Stimulated activated naive CD8-positive, alpha-beta T cell treated with anti-CD3 and anti-CD28 coated beads, Interleukin-15, Interleukin-2, amounts not matched to agents 100 ng/mL and 50 ng/mL, for 24 hours (primary cell): ENCODE data around the gene GRID2.

Experiments
- H3K27ac Mint-ChIP-seq: one replicate; pipeline ENCODE4 v1.8.0; 2021; ENCODE audit warnings: mild to moderate bottlenecking, mixed read lengths
- H3K27me3 Mint-ChIP-seq: one replicate; pipeline ENCODE4 v1.8.0; 2021; ENCODE audit warnings: mixed read lengths
- H3K36me3 Mint-ChIP-seq: one replicate; pipeline ENCODE4 v1.8.0; 2021; ENCODE audit warnings: low read depth, mixed read lengths
- H3K4me1 Mint-ChIP-seq: one replicate; pipeline ENCODE4 v1.8.0; 2021; ENCODE audit warnings: low read depth, mixed read lengths
- H3K4me3 Mint-ChIP-seq: one replicate; pipeline ENCODE4 v1.8.0; 2021; ENCODE audit warnings: mild to moderate bottlenecking, mixed read lengths
- H3K9me3 Mint-ChIP-seq: one replicate; pipeline ENCODE4 v1.8.0; 2021; ENCODE audit warnings: mixed read lengths

Gene GRID2

GRCh38 chr4:92760433-92760832, 456.7 kb downstream of the GRID2 start:
- Mint-ChIP-seq H3K27ac (no peak overlapping the region), H3K4me3 (no peak overlapping the region), H3K9me3 (no peaks in the 10 kb centered on the region), H3K36me3 (no peaks in the 10 kb centered on the region), H3K4me1 (no peaks in the 10 kb centered on the region), H3K27me3 (no peaks in the 10 kb centered on the region)

DNA sequence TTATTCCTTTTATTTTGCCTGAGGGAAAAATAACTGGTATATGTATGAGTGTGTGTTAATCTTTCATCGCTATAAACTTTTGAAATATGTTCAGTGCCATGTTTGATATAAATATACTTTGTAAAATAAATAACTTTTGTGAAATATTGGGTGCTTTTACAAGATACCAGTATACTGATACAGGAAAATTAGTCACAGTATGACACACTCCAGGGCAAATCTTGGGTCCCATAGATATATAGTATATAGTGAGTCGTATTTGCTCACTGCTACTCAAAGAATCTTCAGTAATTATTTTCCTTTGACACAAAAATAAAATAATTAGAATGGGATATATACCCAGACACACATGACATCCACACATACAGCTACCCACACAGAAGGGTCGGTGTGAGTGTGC, 472.3 kb downstream of the GRID2 start:
- H3K4me1 Mint-ChIP-seq = no peaks in the 10 kb centered on the region
- H3K9me3 Mint-ChIP-seq = peaks cover 12% of the 10 kb centered on the region
- no peaks in the 10 kb centered on the region for H3K27me3 Mint-ChIP-seq
- H3K27ac Mint-ChIP-seq = no peak overlapping the region
- H3K36me3 Mint-ChIP-seq = no peaks in the 10 kb centered on the region
- H3K4me3 Mint-ChIP-seq = no peak overlapping the region

DNA sequence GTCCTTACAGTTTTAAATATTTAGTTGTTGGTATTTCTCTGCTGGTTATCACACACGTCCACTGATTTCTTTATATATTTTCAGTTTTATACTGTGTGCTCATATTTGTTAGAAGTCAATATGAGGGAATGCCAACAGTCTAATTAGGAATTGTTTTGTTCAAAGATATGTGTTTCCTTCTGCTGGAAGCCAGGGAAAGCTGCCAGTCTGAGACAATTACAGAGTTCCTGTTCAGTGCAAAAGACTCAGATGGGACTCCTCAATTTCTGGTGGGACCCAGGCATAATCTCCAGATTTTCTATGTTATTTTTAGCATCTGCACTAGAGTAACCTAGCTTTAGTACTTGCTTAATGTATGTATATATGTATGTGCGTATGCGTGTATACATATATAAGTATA, 486.0 kb downstream of the GRID2 start:
- Mint-ChIP-seq H3K27me3 (no peaks in the 10 kb centered on the region), H3K4me3 (no peak overlapping the region), H3K27ac (no peak overlapping the region), H3K4me1 (no peaks in the 10 kb centered on the region), H3K36me3 (no peaks in the 10 kb centered on the region), H3K9me3 (no peaks in the 10 kb centered on the region)

DNA sequence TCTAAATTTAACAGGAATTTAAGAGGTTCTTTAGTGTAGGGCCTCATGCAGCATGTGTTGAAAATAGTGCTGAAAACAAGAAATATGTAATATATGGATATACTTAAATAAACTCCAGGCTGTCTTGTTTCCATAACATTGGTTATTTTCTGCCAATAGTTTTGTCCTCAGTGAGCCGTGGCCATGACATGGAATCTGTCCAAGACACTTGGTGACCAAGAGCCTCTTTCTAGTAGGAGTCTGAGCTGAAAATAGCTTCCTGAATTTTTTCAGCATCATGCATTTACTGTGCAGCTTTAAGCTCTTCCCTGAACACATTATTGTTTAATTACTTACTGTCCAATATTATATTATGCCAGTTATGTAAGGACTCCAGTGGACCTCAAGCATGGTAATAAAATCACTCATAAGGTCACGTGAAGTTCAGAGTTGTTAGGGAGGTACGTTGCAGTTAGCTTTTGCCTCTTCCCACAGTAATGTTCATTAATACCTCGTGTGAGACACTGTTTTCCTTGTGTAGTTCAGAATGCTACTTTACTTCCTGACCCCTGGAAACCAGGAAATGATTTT, 488.2 kb downstream of the GRID2 start:
- H3K4me3 Mint-ChIP-seq = no peak overlapping the region
- H3K27ac Mint-ChIP-seq = no peak overlapping the region
- no peaks in the 10 kb centered on the region for H3K36me3 Mint-ChIP-seq
- no peaks in the 10 kb centered on the region for H3K9me3 Mint-ChIP-seq
- H3K27me3 Mint-ChIP-seq = no peaks in the 10 kb centered on the region
- no peaks in the 10 kb centered on the region for H3K4me1 Mint-ChIP-seq

DNA sequence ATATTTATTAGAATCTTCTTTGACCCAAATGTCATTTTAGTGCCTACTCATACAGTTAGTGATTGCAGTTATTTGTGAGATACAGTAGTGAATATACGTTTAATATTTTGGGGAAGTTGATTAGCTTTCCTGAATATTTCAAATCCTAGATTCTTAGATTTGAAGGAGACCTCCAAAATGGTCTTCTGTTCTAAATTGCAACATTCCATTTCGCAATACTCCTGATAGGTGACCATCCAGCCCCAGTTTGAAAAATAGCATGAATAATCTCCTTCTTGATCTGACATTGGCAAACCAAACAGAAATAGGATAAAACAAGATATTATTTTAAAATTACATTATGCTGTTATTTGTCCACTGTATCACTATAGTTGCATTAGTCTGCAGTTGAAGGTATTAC, 505.6 kb downstream of the GRID2 start:
- no peak overlapping the region for H3K4me3 Mint-ChIP-seq
- H3K36me3 Mint-ChIP-seq = no peaks in the 10 kb centered on the region
- H3K27ac Mint-ChIP-seq = no peak overlapping the region
- H3K9me3 Mint-ChIP-seq = no peaks in the 10 kb centered on the region
- H3K4me1 Mint-ChIP-seq = no peaks in the 10 kb centered on the region
- H3K27me3 Mint-ChIP-seq = no peaks in the 10 kb centered on the region

GRCh38 chr4:92812652-92813051, 508.9 kb downstream of the GRID2 start:
- no peaks in the 10 kb centered on the region for H3K9me3 Mint-ChIP-seq
- no peaks in the 10 kb centered on the region for H3K36me3 Mint-ChIP-seq
- H3K4me3 Mint-ChIP-seq = no peak overlapping the region
- H3K27me3 Mint-ChIP-seq = no peaks in the 10 kb centered on the region
- no peaks in the 10 kb centered on the region for H3K4me1 Mint-ChIP-seq
- H3K27ac Mint-ChIP-seq = no peak overlapping the region

DNA sequence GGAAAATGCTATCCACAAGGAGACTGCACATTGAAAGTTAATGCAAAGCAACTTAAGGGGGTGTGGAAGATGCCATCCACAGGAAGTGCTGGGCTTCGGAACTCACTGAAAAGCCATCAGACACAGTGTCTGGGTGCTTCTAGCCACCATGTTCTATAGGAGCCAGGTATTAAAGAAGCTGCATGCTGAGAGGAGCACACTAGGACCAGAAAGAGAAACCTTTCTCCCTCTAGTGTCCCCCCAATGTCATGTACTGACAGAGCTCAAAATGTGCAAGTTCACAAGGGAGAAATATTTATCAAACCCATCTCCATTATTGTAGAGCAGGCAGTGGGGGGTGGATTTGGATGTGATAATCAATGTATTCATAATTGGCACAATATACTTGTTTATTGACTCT, 510.9 kb downstream of the GRID2 start:
- H3K4me3 Mint-ChIP-seq = no peak overlapping the region
- no peaks in the 10 kb centered on the region for H3K36me3 Mint-ChIP-seq
- H3K27ac Mint-ChIP-seq = no peak overlapping the region
- H3K9me3 Mint-ChIP-seq = no peaks in the 10 kb centered on the region
- no peaks in the 10 kb centered on the region for H3K4me1 Mint-ChIP-seq
- no peaks in the 10 kb centered on the region for H3K27me3 Mint-ChIP-seq

DNA sequence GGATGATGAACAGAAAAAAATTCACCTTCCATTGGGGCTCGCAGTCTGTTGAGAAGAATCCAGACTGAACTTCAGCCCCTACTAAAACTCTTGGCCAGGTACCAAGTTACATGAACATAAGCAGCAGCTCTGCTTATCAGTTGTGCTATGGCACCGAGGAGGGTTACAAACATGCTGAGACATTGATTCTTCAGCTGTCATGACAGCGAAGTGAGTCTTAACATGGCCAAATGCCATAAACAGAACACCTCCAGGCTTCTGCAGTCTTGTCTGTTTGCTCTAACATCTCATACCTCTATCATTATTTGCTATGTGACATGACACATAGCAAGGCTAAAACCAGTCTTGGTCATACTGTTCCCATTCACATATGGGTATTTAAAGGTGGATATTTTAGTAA, 521.5 kb downstream of the GRID2 start:
- Mint-ChIP-seq H3K4me1 (no peaks in the 10 kb centered on the region), H3K36me3 (no peaks in the 10 kb centered on the region), H3K27me3 (no peaks in the 10 kb centered on the region), H3K27ac (no peak overlapping the region), H3K9me3 (peaks cover 4% of the 10 kb centered on the region), H3K4me3 (no peak overlapping the region)

DNA sequence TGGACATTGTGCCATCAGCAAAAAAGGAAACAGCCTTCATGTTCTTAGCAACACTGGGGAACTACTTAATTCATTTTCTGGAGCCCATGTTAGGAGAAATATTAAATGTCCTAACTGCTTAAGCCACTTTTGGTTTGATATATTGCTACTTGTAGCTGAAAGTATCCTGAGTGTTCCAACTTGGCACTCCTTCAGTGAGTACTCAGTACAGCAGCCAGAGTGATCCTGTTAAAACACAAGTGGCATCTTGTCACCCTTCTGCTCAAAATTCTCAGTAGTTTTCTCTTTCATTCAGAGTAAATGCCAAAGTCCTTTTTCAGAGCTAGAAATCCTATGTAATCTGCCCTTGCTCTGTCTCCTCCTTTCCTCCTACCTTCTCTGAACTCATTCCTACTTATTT, 522.0 kb downstream of the GRID2 start:
- H3K9me3 Mint-ChIP-seq = peaks cover 4% of the 10 kb centered on the region
- H3K27ac Mint-ChIP-seq = no peak overlapping the region
- H3K4me1 Mint-ChIP-seq = no peaks in the 10 kb centered on the region
- H3K27me3 Mint-ChIP-seq = no peaks in the 10 kb centered on the region
- H3K36me3 Mint-ChIP-seq = no peaks in the 10 kb centered on the region
- no peak overlapping the region for H3K4me3 Mint-ChIP-seq

DNA sequence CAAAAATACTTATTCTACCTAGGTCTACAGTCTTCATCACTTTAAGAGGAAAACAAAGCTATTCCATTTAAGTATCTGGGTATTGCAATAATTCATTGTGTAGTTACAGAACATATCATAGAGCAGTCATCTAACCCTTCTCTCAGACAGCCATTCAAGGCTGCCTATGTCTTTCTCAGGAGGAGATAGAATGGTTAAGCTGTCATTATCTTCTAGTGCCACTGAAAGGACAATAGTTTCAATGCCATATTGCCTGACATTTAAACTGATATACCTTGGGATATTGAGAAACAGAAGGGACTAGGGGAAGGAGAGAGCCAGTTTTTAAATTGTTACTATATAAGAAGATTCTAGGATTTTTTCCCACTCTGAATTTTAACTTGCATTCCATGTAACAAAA, 527.0 kb downstream of the GRID2 start:
- H3K9me3 Mint-ChIP-seq = peaks cover 4% of the 10 kb centered on the region
- no peaks in the 10 kb centered on the region for H3K36me3 Mint-ChIP-seq
- no peak overlapping the region for H3K27ac Mint-ChIP-seq
- no peaks in the 10 kb centered on the region for H3K4me1 Mint-ChIP-seq
- H3K27me3 Mint-ChIP-seq = no peaks in the 10 kb centered on the region
- H3K4me3 Mint-ChIP-seq = no peak overlapping the region

- H3K9me3 Mint-ChIP-seq = peaks cover 7% of the 10 kb centered on the region
- no peak overlapping the region for H3K4me3 Mint-ChIP-seq
- no peak overlapping the region for H3K27ac Mint-ChIP-seq
- no peaks in the 10 kb centered on the region for H3K27me3 Mint-ChIP-seq
- H3K36me3 Mint-ChIP-seq = no peaks in the 10 kb centered on the region
- H3K4me1 Mint-ChIP-seq = no peaks in the 10 kb centered on the region
Observed at GRCh38 chr4:92840880-92841279, 537.1 kb downstream of the GRID2 start.

GRCh38 chr4:92843784-92844183, 540.0 kb downstream of the GRID2 start:
- H3K4me1 Mint-ChIP-seq = no peaks in the 10 kb centered on the region
- no peak overlapping the region for H3K4me3 Mint-ChIP-seq
- H3K27me3 Mint-ChIP-seq = no peaks in the 10 kb centered on the region
- H3K27ac Mint-ChIP-seq = no peak overlapping the region
- H3K36me3 Mint-ChIP-seq = no peaks in the 10 kb centered on the region
- H3K9me3 Mint-ChIP-seq = peaks cover 14% of the 10 kb centered on the region

GRCh38 chr4:92847026-92847425, 543.3 kb downstream of the GRID2 start:
- H3K36me3 Mint-ChIP-seq = no peaks in the 10 kb centered on the region
- no peak overlapping the region for H3K4me3 Mint-ChIP-seq
- no peaks in the 10 kb centered on the region for H3K4me1 Mint-ChIP-seq
- peaks cover 14% of the 10 kb centered on the region for H3K9me3 Mint-ChIP-seq
- no peak overlapping the region for H3K27ac Mint-ChIP-seq
- H3K27me3 Mint-ChIP-seq = no peaks in the 10 kb centered on the region

DNA sequence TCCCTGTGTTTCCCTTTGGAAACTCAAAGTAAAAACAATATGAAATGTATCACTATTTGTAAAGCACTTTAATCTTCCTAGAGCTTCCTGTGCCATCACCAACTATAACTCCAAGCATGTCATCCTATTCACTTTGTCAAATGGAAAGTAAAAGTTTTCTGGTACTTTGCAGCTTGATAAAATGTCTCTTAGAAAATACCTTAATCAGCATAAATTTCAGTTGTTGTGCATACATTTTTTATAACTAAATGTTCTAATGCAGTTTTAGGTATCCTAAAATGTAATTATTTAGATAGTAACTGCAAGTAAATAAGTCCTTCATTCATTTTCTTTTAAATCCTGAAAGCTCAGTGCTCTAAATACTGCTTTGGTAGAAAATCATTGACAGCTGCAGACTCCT, 558.7 kb downstream of the GRID2 start:
- Mint-ChIP-seq H3K27ac (no peak overlapping the region), H3K9me3 (peaks cover 7% of the 10 kb centered on the region), H3K36me3 (no peaks in the 10 kb centered on the region), H3K27me3 (no peaks in the 10 kb centered on the region), H3K4me1 (no peaks in the 10 kb centered on the region), H3K4me3 (no peak overlapping the region)

DNA sequence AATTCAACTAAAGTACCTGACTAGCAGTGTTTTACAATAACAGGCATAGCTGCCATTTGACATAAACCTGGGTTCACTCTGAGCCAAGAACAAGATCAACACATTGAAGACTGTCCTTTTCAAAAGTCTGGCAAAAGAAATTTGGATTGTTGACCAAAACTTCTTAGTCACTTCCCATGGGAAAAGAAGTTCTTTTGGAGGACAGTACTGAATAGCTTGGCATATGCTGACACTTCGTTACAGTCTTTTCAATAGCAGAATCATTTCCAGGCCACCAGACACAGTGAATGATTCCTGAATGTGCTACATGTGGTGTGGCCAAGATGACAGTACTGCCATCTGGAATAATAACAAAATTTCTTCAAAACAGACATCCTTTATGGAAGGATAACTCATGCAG, 560.3 kb downstream of the GRID2 start:
- Mint-ChIP-seq H3K36me3 (no peaks in the 10 kb centered on the region), H3K4me3 (no peak overlapping the region), H3K9me3 (peaks cover 3% of the 10 kb centered on the region), H3K27me3 (no peaks in the 10 kb centered on the region), H3K4me1 (no peaks in the 10 kb centered on the region), H3K27ac (no peak overlapping the region)

DNA sequence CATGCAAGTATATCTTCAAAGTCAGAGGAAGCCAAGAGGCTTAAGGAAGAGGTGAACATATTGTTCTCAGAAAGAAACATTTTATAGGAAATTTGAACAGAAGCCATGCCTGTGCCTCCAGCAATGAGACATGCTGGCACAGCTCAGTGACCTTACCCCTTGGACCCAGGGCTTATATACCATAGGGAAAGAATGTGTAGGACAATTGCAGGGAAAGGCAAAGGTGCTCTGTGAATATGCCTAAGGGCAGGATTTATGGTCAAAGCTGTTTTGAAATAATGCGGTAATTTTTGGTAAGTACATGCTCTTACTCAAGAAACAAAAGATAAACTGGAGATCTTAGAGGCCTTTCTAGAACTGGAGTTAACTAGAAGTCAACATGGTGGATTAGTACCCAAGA, 568.8 kb downstream of the GRID2 start:
- H3K27ac Mint-ChIP-seq = no peak overlapping the region
- H3K36me3 Mint-ChIP-seq = no peaks in the 10 kb centered on the region
- H3K9me3 Mint-ChIP-seq = peaks cover 3% of the 10 kb centered on the region
- H3K4me1 Mint-ChIP-seq = no peaks in the 10 kb centered on the region
- H3K27me3 Mint-ChIP-seq = no peaks in the 10 kb centered on the region
- H3K4me3 Mint-ChIP-seq = no peak overlapping the region
